ENCODE results near the gene ECE1. TPM values are rescaled to one million over a fixed set of nuclear protein-coding genes. Genes with fewer than 3 reads are reported as not detected.
A peak's percentile ranks its signal among the peaks of the same experiment; 100 is the strongest.
"Not testable (repeated sequence)": the region's sequence is repeated elsewhere in the genome, so short reads cannot be mapped to it uniquely, and the experiment has no call there.

Gene ECE1
- total RNA-seq, 4 donors from 2014 or later: 45.6 to 175 (median 59.1) TPM

- H3K4me1 ChIP-seq: peaks cover 0 to 7% of the 10 kb centered on the region in 2 donors
- H3K4me3 ChIP-seq: no peak overlapping the region
- no peak overlapping the region for H3K27ac ChIP-seq
- H3K36me3 ChIP-seq: no peaks in the 10 kb centered on the region
- TF ChIP-seq CTCF (IDR thresholded peaks at IDR 0.05) (no peak), POLR2A (IDR thresholded peaks at IDR 0.05) (no peak)
- H3K9me3 ChIP-seq: no peaks in the 10 kb centered on the region
- no peaks in the 10 kb centered on the region for H3K27me3 ChIP-seq
- no peak for DNase-seq
- intact Hi-C loops (cut with DNase I; ENCODE audit: low total_unique reads): no loop called here
Measured at GRCh38 chr1:21285055-21285372, 5.2 kb downstream of the ECE1 start.

- Histone ChIP-seq H3K4me1 (peaks cover 0 to 3% of the 10 kb centered on the region in 2 donors), H3K36me3 (no peaks in the 10 kb centered on the region), H3K4me3 (no peak overlapping the region), H3K9me3 (no peaks in the 10 kb centered on the region), H3K27me3 (no peaks in the 10 kb centered on the region), H3K27ac (peak overlapping the region in 1 of 2 donors; percentile 25)
- no peak for DNase-seq
- TF ChIP-seq CTCF (IDR thresholded peaks at IDR 0.05): no peak
- TF ChIP-seq POLR2A (IDR thresholded peaks at IDR 0.05): no peak
- intact Hi-C loops (cut with DNase I; ENCODE audit: low total_unique reads): no loop called here
Measured at GRCh38 chr1:21284206-21285054, 5.8 kb downstream of the ECE1 start.

DNA sequence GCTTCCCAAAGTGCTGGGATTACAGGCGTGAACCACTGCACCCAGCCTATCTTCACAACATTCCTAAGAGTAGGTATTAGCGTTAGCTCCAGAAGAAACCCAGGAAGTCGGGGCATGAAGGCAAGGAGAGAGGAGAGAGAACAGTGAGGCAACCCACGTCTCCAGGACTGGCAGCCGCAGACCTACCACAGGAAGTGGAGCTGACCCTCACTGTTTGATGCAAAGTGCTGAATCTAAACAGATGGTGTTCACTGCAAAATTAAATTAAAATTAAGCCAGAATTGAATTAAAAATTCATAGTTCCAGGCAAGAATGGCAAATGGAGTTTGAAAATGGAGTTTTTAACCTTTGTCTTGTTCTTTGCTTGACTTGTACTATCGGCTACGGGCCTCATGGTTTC, 6.7 kb downstream of the ECE1 start:
- H3K9me3 ChIP-seq: no peaks in the 10 kb centered on the region
- no peaks in the 10 kb centered on the region for H3K36me3 ChIP-seq
- DNase-seq: no peak
- intact Hi-C loops (cut with DNase I; ENCODE audit: low total_unique reads): no loop called here
- TF ChIP-seq POLR2A (IDR thresholded peaks at IDR 0.05): no peak
- TF ChIP-seq CTCF (IDR thresholded peaks at IDR 0.05): no peak
- H3K27ac ChIP-seq: no peak overlapping the region
- no peak overlapping the region for H3K4me3 ChIP-seq
- no peaks in the 10 kb centered on the region for H3K27me3 ChIP-seq
- H3K4me1 ChIP-seq: no peaks in the 10 kb centered on the region

- H3K9me3 ChIP-seq; intact Hi-C loops (cut with DNase I; ENCODE audit: low total_unique reads); H3K27me3 ChIP-seq; H3K4me3 ChIP-seq; DNase-seq; H3K36me3 ChIP-seq; H3K4me1 ChIP-seq: not testable (repeated sequence)
- peak overlapping the region in 1 of 2 donors; percentile 12 for H3K27ac ChIP-seq
Measured at GRCh38 chr1:21282020-21282419, 8.2 kb downstream of the ECE1 start.

DNA sequence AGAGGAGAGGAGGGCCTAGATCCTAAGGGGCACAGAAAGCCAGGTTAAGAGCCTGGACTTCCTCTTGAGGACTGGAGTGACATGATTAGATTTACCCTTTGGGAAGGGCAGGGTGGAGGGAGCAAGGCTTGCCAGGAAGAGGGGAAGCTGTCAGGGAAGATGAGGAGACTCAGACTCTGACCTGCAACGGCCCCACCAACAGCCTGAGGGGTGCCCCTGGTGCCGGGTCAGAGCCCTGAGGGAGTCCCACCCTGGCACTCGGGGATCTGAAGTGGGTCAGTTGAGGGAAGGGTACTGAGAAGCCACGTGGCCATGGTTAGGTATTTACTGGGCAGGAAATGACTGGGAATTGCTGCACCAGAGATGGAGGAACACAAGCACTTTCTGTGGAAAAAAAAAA, 9.8 kb downstream of the ECE1 start:
- Histone ChIP-seq H3K4me1 (no peaks in the 10 kb centered on the region), H3K27me3 (no peaks in the 10 kb centered on the region), H3K36me3 (no peaks in the 10 kb centered on the region), H3K27ac (peak overlapping the region; percentile 57 to 81), H3K4me3 (no peak overlapping the region), H3K9me3 (no peaks in the 10 kb centered on the region)
- intact Hi-C loops (cut with DNase I; ENCODE audit: low total_unique reads): no loop called here
- no peak for DNase-seq
- TF ChIP-seq POLR2A (IDR thresholded peaks at IDR 0.05): no peak

- Histone ChIP-seq H3K27ac (peak overlapping the region; percentile 57 to 81), H3K4me3 (no peak overlapping the region), H3K4me1 (no peaks in the 10 kb centered on the region), H3K27me3 (no peaks in the 10 kb centered on the region), H3K36me3 (no peaks in the 10 kb centered on the region), H3K9me3 (no peaks in the 10 kb centered on the region)
- DNase-seq: peak in 1 of 2 donors; percentile 54
- intact Hi-C loops (cut with DNase I; ENCODE audit: low total_unique reads): no loop called here
- TF ChIP-seq POLR2A (IDR thresholded peaks at IDR 0.05): no peak
- TF ChIP-seq CTCF (IDR thresholded peaks at IDR 0.05): no peak
Measured at GRCh38 chr1:21280011-21280471, 10.2 kb downstream of the ECE1 start.

Measured in uterus (tissue), 4 donors.